ENCODE measurements around the gene ZC3H14. TPM values are rescaled to one million over a fixed set of nuclear protein-coding genes. Genes with fewer than 3 reads are reported as not detected.

Gene ZC3H14
- total RNA-seq, 4 donors from 2014 or later, result 52.8 to 71.4 (median 59.3) TPM

GRCh38 chr14:88669346-88669745, 106.5 kb downstream of the ZC3H14 start:
- no peak overlapping the region for H3K4me3 ChIP-seq
- peaks cover 0 to 4% (median 0%) of the 10 kb centered on the region in 4 donors for H3K4me1 ChIP-seq
- H3K27me3 ChIP-seq, result no peaks in the 10 kb centered on the region
- H3K27ac ChIP-seq, result no peak overlapping the region
- 58 to 61% methylated on average over 2 to 3 of the region's 4 CpGs for WGBS, 2 donors
- no peak for TF ChIP-seq CTCF (IDR thresholded peaks at IDR 0.05)
- no peak for TF ChIP-seq POLR2A (IDR thresholded peaks at IDR 0.05)
- TF ChIP-seq EP300 (IDR thresholded peaks at IDR 0.05), result no peak
- no peak for DNase-seq (ENCODE audit: low spot score in 2 of 2)
- H3K9me3 ChIP-seq, result peaks cover 0 to 5% (median 0%) of the 10 kb centered on the region in 4 donors
- H3K36me3 ChIP-seq, result no peaks in the 10 kb centered on the region

Small RNAs within 50 kb of the gene (small RNA-seq; reads per million reads assigned to genes)
- not detected for gene RNU4-22P

Other genes with a start within 250 kb of the ZC3H14 start
- not detected for gene KCNK10, start 239.8 kb upstream of the ZC3H14 start, total RNA-seq
- gene SPATA7, start 177.4 kb upstream of the ZC3H14 start, total RNA-seq, result 10 to 100 TPM; 12.3 to 31.6 (median 20.3) TPM
- gene PTPN21, start 8.0 kb upstream of the ZC3H14 start, total RNA-seq, result 10 to 100 TPM; 25.6 to 35.5 (median 32.2) TPM
- gene EML5, start 229.9 kb downstream of the ZC3H14 start, total RNA-seq, result under 1 TPM; 0.59 to 0.87 (median 0.72) TPM

Measured in tibial nerve (tissue), 4 donors.